ENCODE measurements around the gene ABHD17C. TPM values are rescaled to one million over a fixed set of nuclear protein-coding genes. Genes with fewer than 3 reads are reported as not detected.
A peak's percentile ranks its signal among the peaks of the same experiment; 100 is the strongest.

ABHD17C gene
- total RNA-seq, 1 donor from 2014 or later = 6.8 TPM

- DNase-seq = no peak
- Mint-ChIP-seq H3K4me1 (ENCODE audit: low read depth, unreplicated experiment) (peaks cover 15% of the 10 kb centered on the region), H3K36me3 (ENCODE audit: unreplicated experiment) (no peaks in the 10 kb centered on the region), H3K9me3 (ENCODE audit: unreplicated experiment) (peaks cover 1% of the 10 kb centered on the region), H3K27me3 (ENCODE audit: unreplicated experiment) (peaks cover 2% of the 10 kb centered on the region), H3K4me3 (ENCODE audit: unreplicated experiment) (no peak overlapping the region), H3K27ac (ENCODE audit: unreplicated experiment) (no peak overlapping the region)
- no peak for TF ChIP-seq CTCF (IDR thresholded peaks at IDR 0.05; ENCODE audit: partially characterized antibody, unreplicated experiment)
Observed at GRCh38 chr15:80785811-80786354, 90.8 kb downstream of the ABHD17C start.

- DNase-seq = no peak
- H3K27me3 Mint-ChIP-seq (ENCODE audit: unreplicated experiment) = peaks cover 2% of the 10 kb centered on the region
- no peaks in the 10 kb centered on the region for H3K9me3 Mint-ChIP-seq (ENCODE audit: unreplicated experiment)
Observed at GRCh38 chr15:80787316-80787715, 92.2 kb downstream of the ABHD17C start.

GRCh38 chr15:80788536-80788935 is 93.4 kb downstream of the ABHD17C start:
- Mint-ChIP-seq H3K36me3 (ENCODE audit: unreplicated experiment) (no peaks in the 10 kb centered on the region), H3K9me3 (ENCODE audit: unreplicated experiment) (no peaks in the 10 kb centered on the region), H3K4me1 (ENCODE audit: low read depth, unreplicated experiment) (peaks cover 15% of the 10 kb centered on the region), H3K4me3 (ENCODE audit: unreplicated experiment) (peak overlapping the region; percentile 57), H3K27me3 (ENCODE audit: unreplicated experiment) (peaks cover 2% of the 10 kb centered on the region), H3K27ac (ENCODE audit: unreplicated experiment) (peak overlapping the region; percentile 19)
- TF ChIP-seq CTCF (IDR thresholded peaks at IDR 0.05; ENCODE audit: partially characterized antibody, unreplicated experiment) = no peak
- peak; percentile 60 for DNase-seq

More at GRCh38 chr15:80787316-80787715, 92.2 kb downstream of the ABHD17C start:
- peaks cover 15% of the 10 kb centered on the region for H3K4me1 Mint-ChIP-seq (ENCODE audit: low read depth, unreplicated experiment)
- no peaks in the 10 kb centered on the region for H3K36me3 Mint-ChIP-seq (ENCODE audit: unreplicated experiment)
- TF ChIP-seq CTCF (IDR thresholded peaks at IDR 0.05; ENCODE audit: partially characterized antibody, unreplicated experiment) = no peak
- H3K4me3 Mint-ChIP-seq (ENCODE audit: unreplicated experiment) = no peak overlapping the region
- H3K27ac Mint-ChIP-seq (ENCODE audit: unreplicated experiment) = no peak overlapping the region

GRCh38 chr15:80789296-80789695 is 94.2 kb downstream of the ABHD17C start:
- no peak for DNase-seq
- H3K4me1 Mint-ChIP-seq (ENCODE audit: low read depth, unreplicated experiment) = peaks cover 15% of the 10 kb centered on the region
- no peak overlapping the region for H3K4me3 Mint-ChIP-seq (ENCODE audit: unreplicated experiment)
- H3K36me3 Mint-ChIP-seq (ENCODE audit: unreplicated experiment) = no peaks in the 10 kb centered on the region
- H3K27ac Mint-ChIP-seq (ENCODE audit: unreplicated experiment) = peak overlapping the region; percentile 33
- H3K9me3 Mint-ChIP-seq (ENCODE audit: unreplicated experiment) = no peaks in the 10 kb centered on the region
- TF ChIP-seq CTCF (IDR thresholded peaks at IDR 0.05; ENCODE audit: partially characterized antibody, unreplicated experiment) = no peak
- H3K27me3 Mint-ChIP-seq (ENCODE audit: unreplicated experiment) = peaks cover 2% of the 10 kb centered on the region

- Mint-ChIP-seq H3K4me3 (ENCODE audit: unreplicated experiment) (no peak overlapping the region), H3K9me3 (ENCODE audit: unreplicated experiment) (no peaks in the 10 kb centered on the region), H3K27me3 (ENCODE audit: unreplicated experiment) (peaks cover 2% of the 10 kb centered on the region), H3K4me1 (ENCODE audit: low read depth, unreplicated experiment) (peaks cover 15% of the 10 kb centered on the region), H3K27ac (ENCODE audit: unreplicated experiment) (no peak overlapping the region), H3K36me3 (ENCODE audit: unreplicated experiment) (no peaks in the 10 kb centered on the region)
- no peak for TF ChIP-seq CTCF (IDR thresholded peaks at IDR 0.05; ENCODE audit: partially characterized antibody, unreplicated experiment)
- no peak for DNase-seq
Observed at GRCh38 chr15:80789796-80790195, 94.7 kb downstream of the ABHD17C start.

Measured in glutamatergic neuron (in vitro differentiated cells).